ENCODE results near the gene TIMM29.

The TIMM29 gene

GRCh38 chr19:10928563-10929401 lies at the start of gene TIMM29, which contains the start of gene YIPF2 (continued):
- TF ChIP-seq, protein P1, sequence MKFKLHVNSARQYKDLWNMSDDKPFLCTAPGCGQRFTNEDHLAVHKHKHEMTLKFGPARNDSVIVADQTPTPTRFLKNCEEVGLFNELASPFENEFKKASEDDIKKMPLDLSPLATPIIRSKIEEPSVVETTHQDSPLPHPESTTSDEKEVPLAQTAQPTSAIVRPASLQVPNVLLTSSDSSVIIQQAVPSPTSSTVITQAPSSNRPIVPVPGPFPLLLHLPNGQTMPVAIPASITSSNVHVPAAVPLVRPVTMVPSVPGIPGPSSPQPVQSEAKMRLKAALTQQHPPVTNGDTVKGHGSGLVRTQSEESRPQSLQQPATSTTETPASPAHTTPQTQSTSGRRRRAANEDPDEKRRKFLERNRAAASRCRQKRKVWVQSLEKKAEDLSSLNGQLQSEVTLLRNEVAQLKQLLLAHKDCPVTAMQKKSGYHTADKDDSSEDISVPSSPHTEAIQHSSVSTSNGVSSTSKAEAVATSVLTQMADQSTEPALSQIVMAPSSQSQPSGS (tag by site-specific recombination; IDR thresholded peaks at IDR 0.05; ENCODE audit: low read depth): no peak
- TF ChIP-seq ZNF645 (tag by site-specific recombination; IDR thresholded peaks at IDR 0.05): no peak
- no peak for TF ChIP-seq ZIC2 (tag by site-specific recombination; IDR thresholded peaks at IDR 0.05)
- peak; percentile 82 for TF ChIP-seq SP2 (tag by site-specific recombination; IDR thresholded peaks at IDR 0.05)
- no peak for TF ChIP-seq BCL11B (tag by site-specific recombination; IDR thresholded peaks at IDR 0.05; ENCODE audit: low read depth)
- TF ChIP-seq SALL2 (tag by site-specific recombination; IDR thresholded peaks at IDR 0.05; ENCODE audit: borderline replicate concordance): no peak
- TF ChIP-seq ZNF341 (tag by site-specific recombination; IDR thresholded peaks at IDR 0.05; ENCODE audit: low read depth): no peak
- TF ChIP-seq ZFP3 (tag by site-specific recombination; IDR thresholded peaks at IDR 0.05; ENCODE audit: low read depth): no peak
- no peak for TF ChIP-seq ZNF600 (tag by site-specific recombination; IDR thresholded peaks at IDR 0.05)
- 0 out of 2 replicates have a peak, but pooled peaks have one; percentile 28 for TF ChIP-seq ZBTB21 (tag by site-specific recombination; IDR thresholded peaks at IDR 0.05)
- no peak for TF ChIP-seq ZNF530 (tag by site-specific recombination; IDR thresholded peaks at IDR 0.05; ENCODE audit: low read depth)
- no peak for TF ChIP-seq ZNF664 (tag by site-specific recombination; IDR thresholded peaks at IDR 0.05)
- TF ChIP-seq ZNF239 (tag by site-specific recombination; IDR thresholded peaks at IDR 0.05): no peak
- no peak for TF ChIP-seq ZSCAN23 (tag by site-specific recombination; IDR thresholded peaks at IDR 0.05)
- TF ChIP-seq, protein P2, sequence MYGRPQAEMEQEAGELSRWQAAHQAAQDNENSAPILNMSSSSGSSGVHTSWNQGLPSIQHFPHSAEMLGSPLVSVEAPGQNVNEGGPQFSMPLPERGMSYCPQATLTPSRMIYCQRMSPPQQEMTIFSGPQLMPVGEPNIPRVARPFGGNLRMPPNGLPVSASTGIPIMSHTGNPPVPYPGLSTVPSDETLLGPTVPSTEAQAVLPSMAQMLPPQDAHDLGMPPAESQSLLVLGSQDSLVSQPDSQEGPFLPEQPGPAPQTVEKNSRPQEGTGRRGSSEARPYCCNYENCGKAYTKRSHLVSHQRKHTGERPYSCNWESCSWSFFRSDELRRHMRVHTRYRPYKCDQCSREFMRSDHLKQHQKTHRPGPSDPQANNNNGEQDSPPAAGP (tag by site-specific recombination; IDR thresholded peaks at IDR 0.05): peak; percentile 89
- TF ChIP-seq ZNF114 (tag by site-specific recombination; IDR thresholded peaks at IDR 0.05): no peak
- peak; percentile 100 for TF ChIP-seq ZBTB11 (tag by site-specific recombination; conservative IDR thresholded peaks at IDR 0.05; ENCODE audit: low read depth)
- TF ChIP-seq ZNF707 (tag by site-specific recombination; IDR thresholded peaks at IDR 0.05): no peak
- no peak for TF ChIP-seq ZNF133 (tag by site-specific recombination; IDR thresholded peaks at IDR 0.05)
- no peak for TF ChIP-seq ZNF350 (tag by site-specific recombination; IDR thresholded peaks at IDR 0.05)
- TF ChIP-seq ZNF596 (tag by site-specific recombination; IDR thresholded peaks at IDR 0.05): no peak
- no peak for TF ChIP-seq PRDM4 (tag by site-specific recombination; IDR thresholded peaks at IDR 0.05)
- TF ChIP-seq ZBTB7A (tag by site-specific recombination; IDR thresholded peaks at IDR 0.05; ENCODE audit: low read depth): peak; percentile 29; the same call in 1 of the 2 replicates
- no peak for TF ChIP-seq ZNF677 (tag by site-specific recombination; IDR thresholded peaks at IDR 0.05)
- no peak for TF ChIP-seq ZNF426 (tag by site-specific recombination; IDR thresholded peaks at IDR 0.05)
- TF ChIP-seq, protein P3, sequence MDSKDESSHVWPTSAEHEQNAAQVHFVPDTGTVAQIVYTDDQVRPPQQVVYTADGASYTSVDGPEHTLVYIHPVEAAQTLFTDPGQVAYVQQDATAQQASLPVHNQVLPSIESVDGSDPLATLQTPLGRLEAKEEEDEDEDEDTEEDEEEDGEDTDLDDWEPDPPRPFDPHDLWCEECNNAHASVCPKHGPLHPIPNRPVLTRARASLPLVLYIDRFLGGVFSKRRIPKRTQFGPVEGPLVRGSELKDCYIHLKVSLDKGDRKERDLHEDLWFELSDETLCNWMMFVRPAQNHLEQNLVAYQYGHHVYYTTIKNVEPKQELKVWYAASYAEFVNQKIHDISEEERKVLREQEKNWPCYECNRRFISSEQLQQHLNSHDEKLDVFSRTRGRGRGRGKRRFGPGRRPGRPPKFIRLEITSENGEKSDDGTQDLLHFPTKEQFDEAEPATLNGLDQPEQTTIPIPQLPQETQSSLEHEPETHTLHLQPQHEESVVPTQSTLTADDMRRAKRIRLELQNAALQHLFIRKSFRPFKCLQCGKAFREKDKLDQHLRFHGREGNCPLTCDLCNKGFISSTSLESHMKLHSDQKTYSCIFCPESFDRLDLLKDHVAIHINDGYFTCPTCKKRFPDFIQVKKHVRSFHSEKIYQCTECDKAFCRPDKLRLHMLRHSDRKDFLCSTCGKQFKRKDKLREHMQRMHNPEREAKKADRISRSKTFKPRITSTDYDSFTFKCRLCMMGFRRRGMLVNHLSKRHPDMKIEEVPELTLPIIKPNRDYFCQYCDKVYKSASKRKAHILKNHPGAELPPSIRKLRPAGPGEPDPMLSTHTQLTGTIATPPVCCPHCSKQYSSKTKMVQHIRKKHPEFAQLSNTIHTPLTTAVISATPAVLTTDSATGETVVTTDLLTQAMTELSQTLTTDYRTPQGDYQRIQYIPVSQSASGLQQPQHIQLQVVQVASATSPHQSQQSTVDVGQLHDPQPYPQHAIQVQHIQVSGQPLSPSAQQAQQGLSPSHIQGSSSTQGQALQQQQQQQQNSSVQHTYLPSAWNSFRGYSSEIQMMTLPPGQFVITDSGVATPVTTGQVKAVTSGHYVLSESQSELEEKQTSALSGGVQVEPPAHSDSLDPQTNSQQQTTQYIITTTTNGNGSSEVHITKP (tag by site-specific recombination; IDR thresholded peaks at IDR 0.05): no peak

Data from HEK293 (cell line).